HG02852 (cell line): ENCODE data around the gene C1QL1.

Source experiments
- ATAC-seq: cut with Tn5 transposase; IDR thresholded peaks from one replicate; pipeline ENCODE4 v1.9.1; 2021; ENCODE audit warnings: mild to moderate bottlenecking, moderate library complexity; ENCODE audit not compliant: unreplicated experiment

Gene C1QL1

DNA sequence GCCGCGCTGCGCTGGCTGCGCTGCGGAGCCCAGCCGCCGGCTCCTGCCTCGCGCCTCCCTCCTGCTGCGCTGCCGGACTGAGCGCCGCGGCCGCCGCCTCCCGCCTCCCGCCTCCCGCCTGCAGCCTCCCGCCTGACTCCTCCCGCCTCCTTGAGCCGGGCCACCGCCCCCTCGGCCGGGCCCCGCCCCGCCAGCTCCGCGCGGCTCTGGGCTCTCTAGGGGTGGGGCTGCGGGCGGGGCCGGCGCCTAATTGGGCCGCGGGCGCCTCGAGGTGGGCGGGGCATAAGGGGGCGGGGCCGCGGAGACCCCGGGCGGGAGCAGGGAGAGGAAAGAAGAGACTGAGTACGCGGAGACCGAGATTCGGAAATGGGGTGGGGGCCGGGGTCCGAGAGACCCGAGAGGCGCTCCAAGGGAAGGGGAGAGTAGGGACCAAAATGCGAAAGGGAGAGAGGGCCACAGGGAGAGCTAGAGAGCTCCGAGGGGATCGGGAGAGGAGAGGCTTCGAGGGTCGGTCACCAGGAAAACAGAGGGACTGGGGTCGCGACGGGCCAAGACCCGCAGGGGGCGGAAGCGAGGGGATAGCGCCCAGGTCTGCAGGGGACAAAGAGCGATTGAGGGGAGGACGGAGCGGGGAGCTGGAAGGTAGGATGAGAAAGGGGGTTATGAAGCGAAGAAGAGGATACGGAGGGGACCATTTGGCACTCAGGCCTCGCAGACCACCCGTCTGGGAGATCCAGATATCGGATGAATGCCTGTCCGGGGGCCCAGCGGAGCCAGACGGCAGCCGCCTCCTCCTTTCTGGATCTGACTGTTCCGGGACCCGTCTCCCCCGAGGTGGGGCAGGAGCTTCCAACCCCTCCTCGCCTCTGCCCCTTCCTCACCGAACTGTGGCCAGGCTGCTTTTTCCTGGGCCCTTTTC lies at the start of gene C1QL1:
TSS of gene C1QL1 (minus strand) at position 79 of the 919 bp plus-strand sequence. CDS start 255 bp downstream, outside the sequence.
- ATAC-seq: peak; percentile 87

GRCh38 chr17:45016823-45017222 lies 48.7 kb upstream of the C1QL1 start:
- ATAC-seq: no peak

- no peak for ATAC-seq
Measured at GRCh38 chr17:45016237-45016636, 48.1 kb upstream of the C1QL1 start.

GRCh38 chr17:45013021-45013997 lies 45.2 kb upstream of the C1QL1 start:
- no peak for ATAC-seq

- no peak for ATAC-seq
Measured at GRCh38 chr17:45011767-45012166, 43.7 kb upstream of the C1QL1 start.

- no peak for ATAC-seq
Measured at GRCh38 chr17:45009676-45010467, 41.8 kb upstream of the C1QL1 start.

- no peak for ATAC-seq
Measured at GRCh38 chr17:45008216-45008615, 40.1 kb upstream of the C1QL1 start.

GRCh38 chr17:45006927-45007461 lies 38.9 kb upstream of the C1QL1 start:
- ATAC-seq: no peak

DNA sequence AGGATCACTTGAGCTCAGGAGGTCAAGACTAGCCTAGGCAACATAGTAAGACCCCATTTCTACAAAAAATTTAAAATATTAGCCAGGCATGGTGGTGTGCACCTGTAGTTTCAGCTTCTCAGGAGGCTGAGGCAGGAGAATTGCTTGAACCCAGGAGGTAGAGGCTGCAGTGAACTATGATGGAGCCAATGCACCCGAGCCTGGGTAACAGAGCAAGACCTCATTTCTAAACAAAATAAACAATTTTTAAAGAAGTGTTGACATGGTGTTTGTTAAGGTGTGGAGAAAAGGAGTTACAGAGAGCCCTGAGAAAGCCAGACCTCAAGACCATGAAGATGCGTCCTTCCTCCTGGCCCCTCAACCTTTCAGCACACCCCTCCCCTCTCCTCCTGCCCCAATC lies 37.6 kb upstream of the C1QL1 start:
- no peak for ATAC-seq

DNA sequence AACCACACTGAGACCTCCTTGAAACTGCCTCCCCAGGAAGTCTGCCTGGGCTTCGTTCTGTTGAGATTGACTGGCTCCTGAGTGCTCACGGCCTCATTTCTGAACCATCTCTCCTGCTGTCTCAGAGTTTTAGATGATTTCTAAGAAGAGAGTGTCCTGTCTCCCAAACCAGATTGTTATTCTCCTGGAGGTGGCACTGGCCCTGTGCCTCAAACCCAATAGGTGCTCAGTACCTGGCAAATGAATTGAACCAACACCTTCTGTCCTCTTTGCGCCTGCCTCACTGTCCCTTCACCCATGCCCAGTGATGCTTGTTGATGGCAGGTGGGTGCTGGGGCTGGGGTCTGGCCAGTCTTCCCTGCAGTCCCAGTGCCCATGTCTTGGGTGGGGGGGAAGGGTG lies 36.3 kb upstream of the C1QL1 start:
- ATAC-seq: no peak

DNA sequence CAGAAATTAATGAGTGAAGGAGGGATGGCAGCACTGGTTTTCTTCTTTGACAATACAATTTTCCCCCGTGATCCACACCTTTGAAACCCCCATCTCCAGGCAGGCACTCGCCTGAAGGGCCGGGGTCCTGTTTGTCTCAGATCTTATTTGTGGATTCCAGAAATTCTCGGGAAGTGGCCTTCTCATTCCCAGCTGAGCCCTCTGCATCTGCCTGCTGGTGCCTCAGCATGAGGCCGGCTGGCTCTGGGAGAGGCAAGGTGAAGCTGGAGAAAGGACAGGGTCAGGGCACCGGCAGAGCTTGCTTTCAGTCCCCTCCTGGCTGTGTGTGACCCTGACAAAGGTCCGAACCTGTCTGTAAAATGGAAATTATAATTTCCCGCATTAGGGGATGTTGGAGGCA lies 35.8 kb upstream of the C1QL1 start:
- ATAC-seq: no peak

GRCh38 chr17:45001310-45001709 lies 33.2 kb upstream of the C1QL1 start:
- no peak for ATAC-seq

DNA sequence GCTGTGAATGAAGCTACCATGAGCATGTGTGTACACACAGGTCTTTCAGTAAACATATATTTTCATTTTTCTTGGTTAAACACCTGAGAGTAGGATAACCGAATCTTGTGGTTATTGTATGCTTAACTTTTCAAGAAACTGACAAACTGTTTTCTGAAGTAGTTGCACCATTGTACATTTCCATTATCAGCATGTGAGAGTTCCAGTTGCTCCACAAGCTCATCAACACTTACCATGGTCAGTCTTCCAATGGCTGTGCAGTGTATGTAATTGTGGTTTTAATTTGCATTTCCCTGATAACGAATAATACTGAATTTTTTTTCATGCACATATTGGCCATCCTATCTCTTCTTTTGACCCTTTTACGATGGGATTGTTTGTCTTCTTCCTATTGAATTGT lies 31.3 kb upstream of the C1QL1 start:
- ATAC-seq: no peak

- ATAC-seq: no peak
Measured at GRCh38 chr17:44998646-44999045, 30.5 kb upstream of the C1QL1 start.

GRCh38 chr17:44997733-44998520 lies 29.8 kb upstream of the C1QL1 start:
- ATAC-seq: no peak

DNA sequence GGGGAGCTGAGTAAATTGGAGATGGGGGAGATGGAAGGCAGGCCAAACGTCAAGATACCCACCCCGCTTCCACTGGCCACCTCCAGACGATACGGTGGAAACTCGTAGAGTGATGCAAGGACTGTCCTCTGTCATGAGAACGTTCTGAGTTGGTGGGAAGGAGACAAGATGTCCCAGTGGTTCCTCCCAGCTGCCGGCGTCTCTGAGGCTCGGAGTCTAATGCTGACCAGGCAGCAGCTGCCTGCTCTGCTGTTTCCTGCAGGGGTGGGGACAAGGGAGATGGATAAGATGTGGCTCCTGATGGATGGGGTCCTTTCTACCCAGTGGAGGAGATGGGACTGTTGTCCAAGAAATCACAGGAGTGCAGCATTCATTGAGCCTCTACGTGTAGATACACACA lies 28.2 kb upstream of the C1QL1 start:
- no peak for ATAC-seq

DNA sequence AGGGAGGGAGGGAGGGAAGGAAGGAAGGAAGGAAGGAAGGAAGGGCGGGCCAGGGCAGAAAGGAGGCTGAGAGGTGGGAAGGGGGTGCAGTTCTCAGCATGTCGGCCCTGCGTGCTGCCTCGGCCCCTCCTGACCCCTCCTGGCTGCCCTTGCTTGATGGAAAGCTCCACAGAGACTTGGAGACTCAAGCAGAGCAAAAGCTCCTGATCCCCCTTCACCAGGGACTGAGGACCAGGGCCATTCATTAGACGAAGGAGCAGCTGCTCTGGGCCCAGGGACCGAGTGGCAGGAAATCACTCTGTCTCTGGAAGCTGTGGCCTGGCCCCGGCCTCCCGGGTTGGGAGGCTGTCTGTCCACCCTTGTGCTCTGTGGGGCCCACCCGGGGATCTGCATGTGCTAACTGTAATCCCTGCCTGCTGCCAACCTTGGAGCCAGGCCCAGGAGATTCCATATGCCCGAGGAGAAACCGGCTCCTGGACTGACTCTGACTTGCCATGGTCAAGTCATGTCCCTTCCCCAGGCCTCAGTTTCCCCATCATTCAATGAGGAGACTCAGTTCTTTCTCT lies 27.4 kb upstream of the C1QL1 start:
- no peak for ATAC-seq

- no peak for ATAC-seq
Measured at GRCh38 chr17:44992242-44992939, 24.3 kb upstream of the C1QL1 start.

DNA sequence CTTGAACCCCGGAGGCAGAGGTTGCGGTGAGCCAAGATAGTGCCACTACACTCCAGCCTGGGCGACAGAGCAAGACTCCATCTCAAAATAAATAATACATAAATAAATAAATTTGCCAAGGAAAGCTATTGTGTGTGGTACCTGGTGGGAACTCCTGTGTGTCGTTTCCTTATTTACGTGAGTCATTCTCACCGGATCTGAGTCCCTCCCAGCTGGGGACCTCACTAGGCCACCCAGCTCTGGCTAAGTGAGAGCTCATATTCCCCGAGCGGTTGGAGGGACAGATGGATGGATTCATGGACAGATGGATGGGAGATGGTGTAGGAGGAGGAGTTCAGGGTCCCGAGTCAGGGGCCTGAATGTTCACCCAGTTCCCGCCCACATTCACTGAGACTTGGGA lies 22.9 kb upstream of the C1QL1 start:
- ATAC-seq: no peak
